ENCODE results near the gene CLIP1.

DNA sequence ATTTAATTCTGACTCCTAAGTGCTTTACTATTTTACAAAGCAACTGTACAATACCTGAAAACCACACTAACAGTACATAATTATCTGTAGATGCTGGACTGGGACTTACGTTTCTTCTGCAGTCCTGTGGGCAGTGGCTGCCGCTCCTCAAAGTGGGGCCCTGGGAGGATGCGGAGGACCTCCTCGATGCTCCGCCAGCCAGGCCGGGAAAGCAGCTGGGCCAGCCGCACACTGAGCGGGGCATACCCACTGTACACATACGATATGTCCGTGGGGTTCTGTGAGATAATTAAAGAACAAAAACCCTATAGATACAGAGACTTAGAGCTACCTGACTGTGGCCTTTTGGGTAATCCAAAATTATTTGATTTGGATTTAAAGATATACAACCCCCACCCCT, 189.8 kb downstream of the CLIP1 start:
- TF ChIP-seq EZH2 (IDR thresholded peaks at IDR 0.05): no peak
- TF ChIP-seq, protein P1, sequence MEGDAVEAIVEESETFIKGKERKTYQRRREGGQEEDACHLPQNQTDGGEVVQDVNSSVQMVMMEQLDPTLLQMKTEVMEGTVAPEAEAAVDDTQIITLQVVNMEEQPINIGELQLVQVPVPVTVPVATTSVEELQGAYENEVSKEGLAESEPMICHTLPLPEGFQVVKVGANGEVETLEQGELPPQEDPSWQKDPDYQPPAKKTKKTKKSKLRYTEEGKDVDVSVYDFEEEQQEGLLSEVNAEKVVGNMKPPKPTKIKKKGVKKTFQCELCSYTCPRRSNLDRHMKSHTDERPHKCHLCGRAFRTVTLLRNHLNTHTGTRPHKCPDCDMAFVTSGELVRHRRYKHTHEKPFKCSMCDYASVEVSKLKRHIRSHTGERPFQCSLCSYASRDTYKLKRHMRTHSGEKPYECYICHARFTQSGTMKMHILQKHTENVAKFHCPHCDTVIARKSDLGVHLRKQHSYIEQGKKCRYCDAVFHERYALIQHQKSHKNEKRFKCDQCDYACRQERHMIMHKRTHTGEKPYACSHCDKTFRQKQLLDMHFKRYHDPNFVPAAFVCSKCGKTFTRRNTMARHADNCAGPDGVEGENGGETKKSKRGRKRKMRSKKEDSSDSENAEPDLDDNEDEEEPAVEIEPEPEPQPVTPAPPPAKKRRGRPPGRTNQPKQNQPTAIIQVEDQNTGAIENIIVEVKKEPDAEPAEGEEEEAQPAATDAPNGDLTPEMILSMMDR (IDR thresholded peaks at IDR 0.05): no peak
- TF ChIP-seq EZH2phosphoT487 (IDR thresholded peaks at IDR 0.05): no peak

All from neural progenitor cell (in vitro differentiated cells).